HG02763 (cell line): ENCODE data around the gene PPT1.

ENCODE experiments used
- ATAC-seq: cut with Tn5 transposase; IDR thresholded peaks from one replicate; pipeline ENCODE4 v1.9.1; 2021; ENCODE audit warnings: mild to moderate bottlenecking, moderate library complexity; ENCODE audit not compliant: unreplicated experiment

The PPT1 gene

DNA sequence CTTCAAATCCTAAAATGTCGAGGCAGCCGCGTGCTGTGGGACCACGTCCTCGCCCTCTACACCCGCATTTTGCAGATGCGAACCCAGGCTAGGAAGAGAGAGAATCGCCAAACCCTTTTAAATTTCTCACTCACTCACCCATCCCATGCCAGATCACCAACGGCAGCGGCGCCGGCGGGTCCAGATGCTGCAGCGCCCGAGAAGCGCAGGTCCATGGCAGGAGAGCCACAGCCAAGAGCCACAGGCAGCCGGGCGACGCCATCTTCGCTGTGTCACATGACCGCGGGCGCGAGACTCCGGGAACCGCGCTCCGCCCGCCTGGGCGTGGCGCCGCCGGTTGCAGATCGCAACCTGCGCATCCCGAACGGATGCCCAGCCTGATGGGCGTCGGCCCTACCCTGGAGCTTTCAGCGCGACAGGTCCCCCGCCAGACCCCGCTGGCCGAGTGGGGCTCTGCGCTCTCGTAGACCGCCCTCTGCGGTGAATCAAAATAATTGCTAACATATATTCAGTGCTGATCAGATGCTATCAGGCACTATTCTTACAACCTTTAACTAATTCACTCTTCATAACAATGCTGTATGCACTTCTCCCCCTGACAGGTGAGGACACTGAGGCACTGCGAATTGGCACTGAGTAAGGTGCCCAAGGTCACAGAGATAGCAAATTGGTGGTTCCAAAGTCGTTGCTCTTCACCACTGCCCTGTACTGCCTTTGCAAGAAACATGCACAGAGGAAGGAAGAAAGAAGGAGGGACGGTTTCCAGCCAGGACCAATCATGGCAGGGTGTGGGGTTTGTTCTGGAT, at the start of gene PPT1:
PPT1 (minus strand) TSS at position 276 of the 806 bp plus-strand sequence; CDS start at position 262, 14 bp downstream.
- ATAC-seq: peak; percentile 75

DNA sequence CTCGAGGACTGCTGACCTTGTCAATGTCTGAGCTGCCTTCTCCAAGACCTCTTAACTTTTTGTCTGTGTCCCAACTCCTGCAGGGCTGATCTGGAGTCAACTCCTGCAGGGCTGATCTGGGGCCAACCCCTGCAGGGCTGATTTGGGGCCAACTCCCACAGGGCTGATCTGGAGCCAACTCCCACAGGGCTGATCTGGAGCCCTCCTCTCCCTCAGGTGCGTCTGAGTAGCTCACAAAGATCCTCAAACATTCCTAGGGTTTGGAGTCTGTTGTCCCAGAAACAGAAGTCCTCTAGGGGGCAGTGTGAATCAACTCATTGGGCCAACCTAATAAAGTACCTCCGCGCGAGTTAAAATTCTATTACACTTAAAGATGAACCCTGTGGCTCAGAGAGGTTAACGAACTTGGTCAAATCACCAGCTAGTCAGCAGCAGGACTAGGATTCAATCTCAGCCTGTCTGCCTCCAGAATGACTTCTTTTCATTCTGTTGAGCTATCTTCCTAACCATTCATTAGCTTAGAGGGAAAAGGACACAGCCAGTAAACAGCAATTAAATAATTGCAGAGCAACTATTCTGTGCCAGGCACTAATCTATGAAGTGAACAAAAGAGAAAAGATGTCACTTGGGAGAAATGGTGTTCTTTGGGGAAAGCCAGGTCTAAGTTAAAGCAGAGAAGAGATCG, 47.0 kb upstream of the PPT1 start:
- no peak for ATAC-seq

DNA sequence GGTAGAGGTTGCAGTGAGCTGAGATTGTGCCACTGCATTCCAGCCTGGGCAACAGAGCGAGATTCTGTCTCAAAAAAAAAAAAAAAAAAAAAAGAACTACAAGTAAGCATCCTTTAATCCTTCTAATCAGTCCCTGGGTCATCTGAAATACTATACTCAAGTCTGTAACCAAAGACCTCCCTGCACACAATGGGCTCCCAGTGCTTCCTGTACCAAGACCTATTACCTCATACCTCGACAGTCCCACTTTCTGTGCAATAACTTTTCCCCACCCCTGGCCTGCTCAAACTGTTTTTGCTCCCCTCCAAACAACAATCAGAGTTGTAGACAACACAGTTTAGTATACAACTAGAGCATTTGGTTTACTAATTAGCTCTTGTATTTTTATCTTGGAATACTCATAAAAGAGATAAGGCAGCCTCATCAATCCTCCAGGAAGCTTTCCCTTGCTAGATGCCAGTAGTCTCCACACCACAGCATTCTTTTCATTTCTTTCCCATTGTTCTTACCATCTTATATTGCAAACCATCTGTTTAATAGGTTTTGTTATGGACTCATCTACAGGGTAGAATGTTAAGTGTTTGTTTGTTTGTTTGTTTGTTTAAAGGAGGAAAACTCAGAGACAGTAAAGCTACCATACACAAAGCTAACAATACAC, 45.0 kb upstream of the PPT1 start:
- ATAC-seq: no peak

DNA sequence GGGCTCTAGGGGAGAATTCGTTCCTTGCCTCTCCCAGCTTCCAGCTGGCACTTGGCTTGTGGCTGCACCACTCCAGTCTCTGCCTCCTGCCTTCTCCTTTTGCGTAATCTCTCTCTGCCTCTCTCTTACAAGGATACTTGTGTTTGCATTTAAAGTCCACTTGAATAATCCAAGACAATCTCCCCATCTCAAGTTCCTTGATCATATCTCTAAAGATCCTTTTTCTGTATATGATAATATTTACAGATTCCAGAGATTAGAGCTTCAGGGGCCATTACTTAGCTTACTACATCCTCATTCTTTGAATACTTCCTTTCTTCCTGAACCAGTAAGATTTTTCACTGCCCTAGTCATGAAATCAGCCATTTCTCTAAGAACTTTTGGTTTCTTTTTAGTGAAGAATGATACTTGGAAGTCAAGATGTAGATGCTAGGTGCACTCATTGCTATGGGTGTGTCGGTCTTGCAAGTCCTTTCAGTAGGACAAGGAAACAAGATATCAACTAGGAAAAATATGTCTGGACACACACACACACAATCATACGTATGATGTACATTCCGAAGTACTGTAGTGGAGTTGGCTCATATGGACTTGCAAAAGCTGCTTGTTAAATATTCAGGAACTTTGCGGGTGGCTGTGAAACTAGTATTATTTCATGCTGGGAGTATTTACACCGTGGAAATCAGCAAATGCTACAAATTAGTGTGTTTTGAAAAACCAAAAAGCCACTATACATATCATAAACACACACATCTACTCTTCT, 43.3 kb upstream of the PPT1 start:
- no peak for ATAC-seq

DNA sequence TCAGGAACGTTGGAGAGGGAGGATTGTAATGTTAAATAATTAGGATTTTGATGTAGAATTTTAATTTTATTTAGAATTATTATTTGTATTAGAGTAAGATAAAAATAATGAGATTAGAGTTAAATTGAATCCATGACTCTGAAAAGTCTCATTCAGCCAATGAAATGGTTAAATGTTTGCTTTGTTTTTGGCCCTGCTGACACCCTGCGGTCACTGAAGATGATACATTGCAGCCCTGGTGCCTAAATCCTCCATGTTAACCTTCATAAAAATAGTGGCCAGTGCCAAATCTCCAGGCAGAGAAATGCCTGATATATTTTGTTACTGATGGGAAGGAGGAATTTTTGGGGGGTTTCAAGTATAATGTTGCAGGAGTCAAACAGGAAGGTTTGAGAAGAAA, 36.8 kb upstream of the PPT1 start:
- ATAC-seq: no peak

DNA sequence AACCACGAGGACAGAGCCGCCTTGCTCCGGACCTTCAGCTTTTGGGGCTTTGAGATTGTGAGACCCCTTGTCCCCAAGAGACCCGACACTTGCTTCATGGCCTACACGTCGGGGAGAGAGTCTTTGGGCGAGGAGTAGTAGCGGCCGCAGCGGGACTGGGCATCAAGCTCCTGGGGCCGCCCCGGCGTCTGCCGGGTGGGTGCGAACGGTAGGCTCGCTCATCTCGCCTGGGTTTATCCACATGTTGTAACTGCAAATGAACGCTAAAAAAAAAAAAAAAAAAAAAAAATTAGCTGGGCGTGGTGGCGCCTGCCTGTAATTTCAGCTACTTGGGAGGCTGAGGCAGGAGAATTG, 36.2 kb upstream of the PPT1 start:
- no peak for ATAC-seq

DNA sequence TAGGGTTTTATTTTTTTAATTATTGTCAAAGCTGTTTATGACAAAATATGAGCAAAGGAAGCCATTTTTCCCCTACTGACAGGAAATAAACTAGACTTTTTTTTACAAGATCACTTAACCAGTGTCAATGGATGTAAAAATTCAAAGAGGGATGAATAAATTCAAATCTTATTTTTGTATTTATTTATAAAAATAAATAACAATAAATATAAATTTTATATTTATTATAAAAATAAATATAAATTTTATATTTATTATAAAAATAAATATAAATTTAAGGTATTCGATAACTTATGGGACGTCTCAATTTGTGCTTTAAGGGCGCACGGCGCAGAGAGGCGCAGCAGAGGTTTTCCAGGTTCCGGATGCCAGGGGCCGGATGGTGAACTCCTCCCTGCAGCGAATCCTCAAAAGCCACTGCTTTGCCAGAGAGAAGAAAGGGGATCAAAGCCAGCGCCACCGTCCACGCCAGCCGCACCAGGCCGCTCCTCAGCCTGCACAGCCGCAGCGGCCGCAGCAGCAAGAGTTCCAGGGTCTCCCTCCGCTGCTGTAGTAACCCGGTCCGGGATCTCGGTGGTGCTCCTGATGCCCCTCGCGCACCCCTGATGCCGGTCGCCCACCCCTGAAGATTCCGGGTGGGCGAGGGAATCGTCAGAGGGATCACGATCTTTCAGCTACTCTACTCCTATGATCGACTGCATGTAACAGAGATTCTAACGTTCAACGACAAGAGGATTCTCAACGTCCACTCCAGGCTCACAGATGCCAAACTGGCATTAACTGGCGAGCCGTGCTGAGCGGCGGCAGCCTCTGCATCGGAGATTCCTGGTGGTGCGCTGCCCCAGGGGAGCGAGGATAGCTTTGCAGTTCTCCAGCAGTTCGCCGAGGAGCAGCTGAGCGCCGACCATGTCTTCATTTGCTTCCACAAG, 35.6 kb upstream of the PPT1 start:
- no peak for ATAC-seq

DNA sequence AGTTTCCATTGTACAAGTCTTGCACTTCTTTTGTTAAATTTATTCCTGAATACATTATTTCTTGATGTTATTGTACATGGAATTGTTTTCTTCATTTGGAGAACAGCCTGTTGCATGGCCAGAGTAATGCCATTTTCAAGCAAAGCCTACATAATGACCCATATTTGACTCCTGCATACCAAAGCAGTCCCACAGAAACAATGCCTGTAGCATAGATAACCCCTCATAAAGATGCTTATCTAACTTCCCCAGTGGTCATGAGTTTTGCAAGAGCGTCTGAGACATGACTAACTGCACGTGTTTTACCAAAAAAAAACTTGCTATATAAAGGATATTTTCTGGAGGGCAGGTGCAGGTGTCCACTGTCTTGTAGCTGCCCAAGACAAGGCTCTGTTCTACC, 33.8 kb upstream of the PPT1 start:
- ATAC-seq: no peak

DNA sequence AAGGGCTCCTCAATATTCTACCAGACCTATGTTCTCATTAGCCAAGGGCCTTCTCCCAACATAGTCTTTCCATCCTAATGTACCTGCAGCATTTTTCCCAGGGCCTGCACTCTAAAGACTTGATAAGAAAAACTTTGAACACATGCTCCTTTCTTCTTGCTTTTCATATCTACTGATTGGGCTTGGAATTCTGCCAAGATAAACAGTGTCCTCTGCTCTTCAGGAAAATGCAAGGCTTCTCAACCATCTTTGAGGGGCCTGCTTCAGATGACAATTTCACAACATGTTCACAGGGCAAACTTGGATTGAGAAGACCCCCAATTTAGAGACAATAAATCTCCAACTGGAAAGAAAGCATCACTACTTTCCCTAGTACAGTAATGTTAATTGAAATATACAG, 25.8 kb upstream of the PPT1 start:
- no peak for ATAC-seq

DNA sequence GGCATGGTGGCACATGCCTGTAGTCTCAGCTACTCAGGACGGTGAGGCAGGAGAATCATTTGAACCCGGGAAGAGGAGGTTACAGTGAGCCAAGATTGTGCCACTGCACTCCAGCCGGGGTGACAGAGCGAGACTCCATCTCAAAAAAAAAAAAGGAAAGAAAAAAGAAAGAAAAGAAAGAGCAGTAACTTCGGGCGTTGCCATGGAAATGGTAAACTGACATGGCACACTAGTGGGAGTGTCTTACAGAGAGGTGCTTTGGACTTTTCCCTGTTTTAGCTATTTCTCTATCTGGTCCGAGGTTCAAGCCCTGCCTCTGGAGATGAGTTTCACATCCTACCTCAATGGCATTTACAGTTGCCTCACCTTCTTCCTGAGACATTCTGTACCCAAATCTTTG, 23.1 kb upstream of the PPT1 start:
- ATAC-seq: no peak

DNA sequence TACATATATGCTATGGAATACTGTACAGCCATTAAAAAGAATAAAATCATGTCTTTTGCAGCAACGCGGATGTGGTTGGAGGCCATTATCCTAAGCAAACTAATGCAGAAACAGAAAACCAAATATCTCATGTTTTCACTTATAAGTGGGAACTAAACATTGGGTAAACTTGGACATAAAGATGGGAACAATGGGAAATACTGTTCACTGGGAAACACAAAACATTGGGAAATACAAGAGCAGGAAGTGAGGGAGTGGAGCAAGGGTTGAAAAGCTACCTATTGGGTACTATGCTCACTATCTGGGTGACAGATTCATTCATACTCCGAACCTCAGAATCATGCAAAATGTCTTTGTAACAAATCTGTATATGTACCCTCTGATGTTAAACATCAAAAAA, 17.3 kb upstream of the PPT1 start:
- ATAC-seq: no peak

DNA sequence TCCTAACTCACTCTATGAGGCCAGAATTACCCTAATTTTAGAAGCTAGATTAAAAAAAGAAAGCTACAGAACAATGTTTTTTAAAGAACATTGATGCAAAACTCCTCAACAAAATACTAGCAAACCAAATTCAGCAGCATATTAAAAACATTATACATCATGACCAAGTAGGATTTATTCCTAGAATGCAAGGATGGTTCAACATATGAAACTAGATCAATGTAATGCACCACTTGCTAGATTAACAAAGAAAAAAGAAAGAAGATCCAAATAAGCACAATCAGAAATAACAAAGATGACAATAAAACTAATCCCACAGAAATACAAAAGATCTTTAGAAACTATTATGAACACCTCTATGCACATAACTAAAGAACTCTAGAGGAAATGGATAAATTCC, 13.3 kb upstream of the PPT1 start:
- ATAC-seq: no peak

DNA sequence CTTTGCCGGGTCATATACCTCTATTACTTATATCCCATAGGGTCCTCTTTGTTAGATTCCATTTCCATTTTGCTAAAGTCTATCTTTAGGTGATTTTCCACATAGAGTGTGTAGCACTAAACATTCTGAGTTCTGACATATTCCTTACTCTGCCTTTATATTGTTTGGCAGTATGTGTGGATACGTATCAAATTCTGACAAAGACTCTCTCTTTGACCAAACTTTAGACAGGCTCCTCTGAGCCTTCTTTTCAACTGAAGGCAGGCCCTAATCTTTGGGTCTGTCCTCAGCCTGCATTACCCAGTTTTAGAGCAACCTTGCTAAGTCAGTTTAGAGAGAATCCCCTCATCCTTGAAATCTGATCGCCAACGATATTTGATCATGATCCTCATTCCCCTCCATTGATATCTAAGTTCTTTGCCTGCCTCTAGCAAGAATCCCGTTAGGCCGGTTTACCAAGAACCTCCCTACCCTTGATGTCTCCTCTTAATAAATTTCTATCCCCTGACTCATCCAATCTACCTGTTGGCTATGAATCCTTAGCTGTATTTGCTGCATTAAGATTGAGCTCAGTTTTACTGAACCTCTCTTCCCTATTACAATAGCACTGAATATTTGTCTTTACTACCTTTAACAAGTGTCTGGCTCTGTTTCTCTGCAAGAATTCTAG, 10.4 kb upstream of the PPT1 start:
- no peak for ATAC-seq

DNA sequence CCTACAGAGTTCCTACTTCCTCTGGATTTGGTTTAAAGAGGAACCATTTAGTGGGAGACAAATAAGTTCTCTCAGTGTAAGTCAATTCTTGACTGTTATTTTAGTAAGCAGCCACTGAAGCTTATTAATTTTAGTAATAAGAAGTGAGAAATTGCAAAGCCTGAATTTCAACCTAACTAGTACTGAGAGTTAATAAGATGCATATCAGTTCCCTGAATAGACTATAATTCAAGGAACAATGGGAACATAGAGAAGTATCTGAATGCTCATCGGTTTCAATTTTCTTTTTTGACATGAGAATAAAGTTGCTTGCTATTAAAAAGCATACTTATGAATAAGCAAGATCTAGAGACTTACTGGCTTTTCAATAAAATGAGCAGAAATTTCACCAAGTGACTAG, 8.0 kb upstream of the PPT1 start:
- no peak for ATAC-seq

DNA sequence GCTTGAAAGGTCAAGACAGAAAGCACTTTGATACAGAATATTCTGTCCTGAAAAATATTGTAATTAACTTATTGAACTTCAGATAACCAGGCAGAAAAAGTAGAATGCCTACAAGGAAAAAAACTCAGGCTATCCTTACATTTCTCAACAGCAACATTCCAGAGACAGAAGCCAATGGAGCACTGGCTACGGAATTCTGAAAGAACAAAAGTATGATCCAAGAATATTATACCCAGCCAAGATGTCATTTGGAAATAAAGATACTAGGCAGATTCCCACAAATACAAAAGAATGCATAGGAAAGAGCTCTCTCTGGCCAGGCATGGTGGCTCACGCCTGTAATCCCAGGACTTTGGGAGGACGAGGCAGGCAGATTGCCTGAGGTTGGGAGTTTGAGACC, 5.8 kb upstream of the PPT1 start:
- ATAC-seq: no peak

DNA sequence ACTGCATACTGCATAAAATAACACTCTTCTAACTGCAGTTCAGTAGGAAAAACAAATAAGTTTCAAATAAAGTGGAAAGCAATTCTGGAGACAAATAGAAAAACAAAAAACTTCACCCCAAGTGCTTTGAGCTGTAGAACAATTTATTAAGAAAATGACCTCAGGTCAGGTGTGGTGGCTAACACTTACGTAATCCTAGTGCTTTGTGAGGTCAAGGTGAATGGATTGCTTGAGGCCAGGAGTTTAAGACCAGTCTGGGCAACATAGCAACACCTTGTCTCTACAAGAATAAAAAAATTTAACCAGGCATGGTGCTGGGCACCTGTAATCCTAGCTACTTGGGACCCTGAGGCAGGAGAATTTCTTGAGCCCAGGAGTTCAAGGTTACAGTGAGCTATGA, 5.0 kb upstream of the PPT1 start:
- no peak for ATAC-seq

DNA sequence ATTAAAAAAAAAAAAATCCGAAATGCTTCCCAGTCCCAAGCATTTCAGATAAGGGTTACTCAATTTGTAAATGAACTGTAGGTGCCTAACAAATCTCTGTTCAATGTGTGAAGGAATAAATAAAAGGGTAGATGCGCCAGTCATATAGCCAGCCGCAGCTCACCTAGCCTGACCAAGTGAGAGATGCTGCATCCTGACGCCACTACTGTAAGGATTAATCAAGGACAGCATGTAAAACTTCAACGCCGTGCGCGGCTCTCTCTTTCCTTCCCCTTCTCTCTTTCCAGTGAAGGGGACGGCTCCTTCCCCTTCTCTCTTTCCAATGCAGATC, 441 bp downstream of the PPT1 start:
- ATAC-seq: peak; percentile 22

DNA sequence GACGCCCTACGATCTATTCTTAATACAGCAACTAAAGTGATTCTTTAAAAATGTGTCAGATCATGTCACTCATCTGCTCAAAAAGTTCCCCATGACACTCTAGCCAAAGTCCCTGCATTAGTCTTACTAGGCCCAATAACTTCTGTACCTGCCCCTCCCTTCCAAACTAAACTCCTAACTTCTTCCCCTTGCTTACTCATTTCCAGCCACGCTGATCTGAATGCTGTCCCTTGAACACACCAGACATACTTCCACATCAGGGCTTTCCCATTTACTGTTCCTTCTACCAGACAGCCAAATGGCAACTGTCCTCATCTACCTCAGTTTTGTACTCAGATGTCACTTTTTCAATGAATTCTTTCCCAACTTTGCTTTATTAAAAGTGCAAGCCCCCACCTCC, 1.2 kb downstream of the PPT1 start:
- ATAC-seq: no peak

DNA sequence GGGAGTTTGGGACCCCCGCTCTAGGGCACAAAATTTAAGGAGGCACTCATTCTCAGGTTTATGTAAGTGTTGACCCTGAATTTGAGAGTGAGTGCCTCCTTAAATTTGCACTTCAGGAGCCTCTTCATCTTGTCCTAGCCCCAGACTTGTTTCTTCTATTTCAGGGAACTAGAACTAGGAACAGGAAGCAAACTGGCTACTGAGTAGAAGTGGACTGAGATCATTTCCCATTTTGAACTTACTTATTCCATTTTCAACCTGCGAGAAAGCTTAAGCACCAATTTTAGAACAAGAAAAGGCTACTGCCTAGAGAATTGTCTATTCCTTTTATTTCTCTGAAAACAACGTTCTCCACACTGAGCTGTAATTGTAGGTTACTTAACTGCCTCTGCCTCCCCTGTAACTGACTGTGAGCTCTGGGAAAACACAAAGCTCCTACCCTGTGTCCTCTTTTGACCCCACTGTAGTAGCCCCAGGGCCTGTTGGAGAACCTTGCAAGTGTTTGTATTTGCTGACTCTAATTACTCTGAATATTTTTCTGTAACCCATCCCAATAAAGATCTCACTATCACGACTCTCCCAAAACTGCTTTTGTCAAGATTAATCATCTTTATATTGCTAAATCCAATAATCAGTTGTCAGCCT, 2.5 kb downstream of the PPT1 start:
- no peak for ATAC-seq
